IPS DF 4.7 (cell line): Measurements from ENCODE around the gene LCP1.
A peak's percentile ranks its signal among the peaks of the same experiment; 100 is the strongest.
"Not testable (repeated sequence)": the region's sequence is repeated elsewhere in the genome, so short reads cannot be mapped to it uniquely, and the experiment has no call there.

ENCODE experiments used
- DNase-seq: peaks from one replicate; pipeline ENCODE4 v3.0.0-alpha.2; 2013; ENCODE audit warnings: low spot score; ENCODE audit errors: extremely low read depth

The LCP1 gene

GRCh38 chr13:46162741-46163140, 19.2 kb downstream of the LCP1 start:
- not testable (repeated sequence) for DNase-seq

- peak; percentile 36 for DNase-seq
Observed at GRCh38 chr13:46160471-46161066, 21.4 kb downstream of the LCP1 start.

- no peak for DNase-seq
Observed at GRCh38 chr13:46160065-46160464, 21.9 kb downstream of the LCP1 start.

- DNase-seq, result no peak
Observed at GRCh38 chr13:46158983-46159382, 23.0 kb downstream of the LCP1 start.

GRCh38 chr13:46158222-46158621, 23.8 kb downstream of the LCP1 start:
- no peak for DNase-seq

GRCh38 chr13:46154136-46154801, 27.7 kb downstream of the LCP1 start:
- DNase-seq, result no peak

GRCh38 chr13:46152627-46153328, 29.2 kb downstream of the LCP1 start:
- DNase-seq, result no peak

- DNase-seq, result no peak
Observed at GRCh38 chr13:46150134-46150693, 31.8 kb downstream of the LCP1 start.

GRCh38 chr13:46149272-46150133, 32.5 kb downstream of the LCP1 start:
- no peak for DNase-seq

GRCh38 chr13:46146898-46147297, 35.1 kb downstream of the LCP1 start:
- DNase-seq, result no peak

- no peak for DNase-seq
Observed at GRCh38 chr13:46145950-46146349, 36.0 kb downstream of the LCP1 start.

- no peak for DNase-seq
Observed at GRCh38 chr13:46145135-46145534, 36.8 kb downstream of the LCP1 start.

- DNase-seq, result no peak
Observed at GRCh38 chr13:46143184-46143701, 38.7 kb downstream of the LCP1 start.

GRCh38 chr13:46142776-46143175, 39.2 kb downstream of the LCP1 start:
- no peak for DNase-seq

- DNase-seq, result no peak
Observed at GRCh38 chr13:46140044-46140443, 41.9 kb downstream of the LCP1 start.

GRCh38 chr13:46137627-46138317, 44.2 kb downstream of the LCP1 start:
- no peak for DNase-seq

GRCh38 chr13:46136688-46137087, 45.3 kb downstream of the LCP1 start:
- DNase-seq, result no peak

GRCh38 chr13:46134961-46135522, 46.9 kb downstream of the LCP1 start:
- no peak for DNase-seq

GRCh38 chr13:46134494-46134893, 47.5 kb downstream of the LCP1 start:
- no peak for DNase-seq

- no peak for DNase-seq
Observed at GRCh38 chr13:46132109-46132508, 49.9 kb downstream of the LCP1 start.
